Adipocyte (in vitro differentiated cells): ENCODE results near the gene SENP7.

Experiments
- DNase-seq: peaks from one replicate; pipeline ENCODE4 v3.0.0-alpha.2; 2015; ENCODE audit warnings: low read depth
- H3K27me3 ChIP-seq: replicated peaks from 2 replicates; pipeline ENCODE4 v1.7.0; 2013; ENCODE audit warnings: mild to moderate bottlenecking, low read length, moderate library complexity; ENCODE audit not compliant: control insufficient read depth, insufficient read depth
- H3K36me3 ChIP-seq: 2 replicates; pipeline ENCODE4 v1.7.0; 2013; ENCODE audit warnings: low read length, mild to moderate bottlenecking, moderate library complexity; ENCODE audit not compliant: control insufficient read depth, insufficient read depth, severe bottlenecking
- H3K4me1 ChIP-seq: 2 replicates; pipeline ENCODE4 v1.7.0; 2013; ENCODE audit warnings: mild to moderate bottlenecking, low read length, moderate library complexity; ENCODE audit not compliant: control insufficient read depth, insufficient read depth
- H3K4me3 ChIP-seq: 2 replicates; pipeline ENCODE4 v1.7.0; 2013; ENCODE audit warnings: mild to moderate bottlenecking, low read length, moderate library complexity
- H3K9ac ChIP-seq: 2 replicates; pipeline ENCODE4 v1.7.0; 2013; ENCODE audit warnings: mild to moderate bottlenecking, low read length, moderate library complexity
- H3K9me3 ChIP-seq: 2 replicates; pipeline ENCODE4 v1.7.0; 2013; ENCODE audit warnings: mild to moderate bottlenecking, low read length, moderate library complexity; ENCODE audit not compliant: control insufficient read depth

SENP7 gene

DNA sequence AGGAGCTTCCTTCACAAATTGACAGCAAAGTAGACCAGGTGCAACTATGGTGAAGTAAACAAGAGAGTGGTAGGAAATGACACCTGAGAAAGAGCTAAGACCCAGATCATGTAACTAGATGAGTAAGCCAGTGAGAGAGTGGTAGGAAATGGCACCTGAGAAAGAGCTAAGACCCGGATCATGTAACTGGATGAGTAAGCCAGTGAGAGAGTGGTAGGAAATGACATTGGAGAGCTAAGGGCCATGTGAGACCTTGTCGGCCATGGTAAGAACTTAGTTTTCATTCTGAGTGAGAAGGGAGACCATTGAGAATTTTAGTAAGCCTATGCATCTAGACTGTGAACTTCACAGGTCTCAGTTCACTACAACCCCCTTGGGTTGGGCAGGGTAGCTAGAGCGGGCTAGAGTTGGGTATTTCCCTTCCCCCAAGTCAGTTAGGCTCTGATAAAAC, 5.4 kb upstream of the SENP7 start:
- H3K36me3 ChIP-seq: no peaks in the 10 kb centered on the region

DNA sequence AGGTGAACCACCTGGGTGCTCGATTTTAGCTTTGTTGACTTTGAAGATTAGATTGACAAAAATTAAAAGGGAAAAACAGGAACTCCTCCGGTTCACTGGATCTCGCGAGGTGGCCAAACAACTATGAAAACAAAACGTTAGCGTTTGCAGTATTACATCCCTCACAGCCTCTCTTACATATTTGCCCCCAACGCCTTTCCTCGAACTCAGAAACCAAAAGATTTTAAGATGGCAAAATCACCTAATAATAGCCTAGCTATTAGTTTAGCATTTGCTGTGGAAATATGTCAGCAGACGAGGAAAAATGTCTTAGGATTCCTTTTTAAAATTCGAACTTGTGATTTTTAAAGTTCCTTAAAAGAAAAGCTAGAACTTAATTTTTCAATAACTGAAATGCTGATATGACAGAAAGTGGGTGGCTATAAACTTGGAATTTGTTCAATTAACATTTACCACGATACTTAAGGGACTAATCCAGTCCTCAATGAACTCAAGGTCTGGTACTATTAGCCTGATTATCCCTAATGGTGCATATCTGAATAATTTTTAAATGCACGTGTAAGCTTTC, 491 bp upstream of the SENP7 start:
- peaks cover 6% of the 10 kb centered on the region for H3K27me3 ChIP-seq
- H3K4me1 ChIP-seq: peaks cover 18% of the 10 kb centered on the region
- peak; percentile 84 for DNase-seq
- no peaks in the 10 kb centered on the region for H3K9me3 ChIP-seq
- H3K4me3 ChIP-seq: peak overlapping the region; percentile 92
- no peaks in the 10 kb centered on the region for H3K36me3 ChIP-seq
- H3K9ac ChIP-seq: peak overlapping the region; percentile 92

More for the DNA sequence above, 5.4 kb upstream of the SENP7 start:
- no peak overlapping the region for H3K9ac ChIP-seq
- peaks cover 21% of the 10 kb centered on the region for H3K27me3 ChIP-seq
- H3K4me3 ChIP-seq: no peak overlapping the region
- DNase-seq: no peak
- no peaks in the 10 kb centered on the region for H3K9me3 ChIP-seq
- peaks cover 14% of the 10 kb centered on the region for H3K4me1 ChIP-seq

DNA sequence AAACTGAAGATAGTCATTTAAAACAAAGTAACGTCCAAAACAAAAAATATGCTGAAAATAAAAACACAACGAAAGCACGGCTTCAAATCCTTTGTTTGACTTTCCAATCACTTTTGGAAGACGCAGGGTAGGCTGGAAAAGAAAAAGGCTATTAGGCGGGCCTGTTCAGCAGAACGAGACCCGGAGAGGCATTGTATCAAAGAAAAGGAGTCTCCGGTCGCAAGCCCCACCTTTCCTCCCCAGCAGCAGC, 691 bp downstream of the SENP7 start:
- DNase-seq: no peak
- Histone ChIP-seq H3K4me3 (peak overlapping the region; percentile 92), H3K9ac (peak overlapping the region; percentile 92), H3K36me3 (no peaks in the 10 kb centered on the region), H3K27me3 (no peaks in the 10 kb centered on the region), H3K9me3 (no peaks in the 10 kb centered on the region), H3K4me1 (peaks cover 18% of the 10 kb centered on the region)

DNA sequence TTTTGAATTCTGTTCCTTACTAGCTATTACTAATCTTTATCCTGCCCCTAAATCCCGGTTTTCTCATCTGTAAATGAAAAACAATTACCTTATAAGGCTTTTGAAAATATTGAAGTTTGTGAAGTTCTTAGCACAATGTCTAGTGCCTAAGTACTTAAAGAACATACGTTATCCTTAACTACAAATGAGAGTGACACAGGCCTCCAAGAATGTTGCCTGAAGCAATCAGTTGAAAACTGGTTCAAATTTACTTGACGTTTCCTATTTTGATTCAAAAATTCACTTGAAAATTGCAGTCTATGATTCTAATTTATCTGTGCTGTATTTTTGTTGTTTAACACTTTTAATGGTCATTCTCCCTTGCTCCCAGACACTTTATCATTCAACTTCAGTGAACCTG, 3.2 kb downstream of the SENP7 start:
- H3K9ac ChIP-seq: no peak overlapping the region
- peak; percentile 82 for DNase-seq
- no peaks in the 10 kb centered on the region for H3K27me3 ChIP-seq
- H3K4me3 ChIP-seq: no peak overlapping the region
- H3K9me3 ChIP-seq: no peaks in the 10 kb centered on the region
- no peaks in the 10 kb centered on the region for H3K36me3 ChIP-seq
- peaks cover 11% of the 10 kb centered on the region for H3K4me1 ChIP-seq

DNA sequence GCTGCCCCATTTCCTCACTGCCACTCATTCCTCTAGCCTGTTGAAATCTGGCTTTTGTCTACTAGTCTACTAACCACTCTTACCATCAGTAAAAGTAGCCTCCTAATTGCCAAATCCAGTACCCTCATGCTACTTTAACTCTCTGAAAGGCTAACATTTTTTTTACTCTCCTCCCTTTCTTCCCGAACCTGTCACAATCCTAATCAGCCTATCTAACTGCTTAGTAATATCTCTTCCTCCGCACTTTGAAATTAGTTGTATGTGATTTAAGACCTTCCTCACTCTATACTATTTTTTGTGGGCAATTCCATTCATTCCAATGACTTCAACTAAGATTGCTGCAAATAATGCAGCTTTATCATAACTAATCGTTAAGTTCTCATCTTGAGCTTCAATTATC, 3.7 kb downstream of the SENP7 start:
- H3K27me3 ChIP-seq: no peaks in the 10 kb centered on the region
- no peaks in the 10 kb centered on the region for H3K36me3 ChIP-seq
- peaks cover 9% of the 10 kb centered on the region for H3K4me1 ChIP-seq
- no peaks in the 10 kb centered on the region for H3K9me3 ChIP-seq
- peak; percentile 19 for DNase-seq
- no peak overlapping the region for H3K9ac ChIP-seq
- no peak overlapping the region for H3K4me3 ChIP-seq

DNA sequence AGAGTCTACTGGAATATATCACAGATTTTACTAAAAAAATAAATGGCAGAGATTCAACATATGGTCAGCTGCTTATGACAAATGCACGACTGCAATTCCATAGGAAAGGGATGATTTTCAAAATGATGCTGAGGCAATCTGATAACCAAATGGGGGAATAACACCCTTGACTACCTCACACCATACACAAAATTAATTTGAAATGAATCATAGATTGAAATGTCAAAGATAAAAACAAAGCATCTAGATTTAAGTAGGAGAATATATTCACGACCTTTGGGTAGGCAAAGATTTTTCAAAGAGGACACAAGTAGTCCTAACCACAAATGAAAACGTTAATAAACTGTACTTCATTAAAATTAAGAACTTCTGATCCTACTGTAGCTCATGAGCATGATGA, 11.2 kb downstream of the SENP7 start:
- peaks cover 5% of the 10 kb centered on the region for H3K36me3 ChIP-seq
- H3K4me1 ChIP-seq: no peaks in the 10 kb centered on the region
- no peak for DNase-seq
- no peak overlapping the region for H3K4me3 ChIP-seq
- H3K9me3 ChIP-seq: no peaks in the 10 kb centered on the region
- no peaks in the 10 kb centered on the region for H3K27me3 ChIP-seq
- no peak overlapping the region for H3K9ac ChIP-seq

DNA sequence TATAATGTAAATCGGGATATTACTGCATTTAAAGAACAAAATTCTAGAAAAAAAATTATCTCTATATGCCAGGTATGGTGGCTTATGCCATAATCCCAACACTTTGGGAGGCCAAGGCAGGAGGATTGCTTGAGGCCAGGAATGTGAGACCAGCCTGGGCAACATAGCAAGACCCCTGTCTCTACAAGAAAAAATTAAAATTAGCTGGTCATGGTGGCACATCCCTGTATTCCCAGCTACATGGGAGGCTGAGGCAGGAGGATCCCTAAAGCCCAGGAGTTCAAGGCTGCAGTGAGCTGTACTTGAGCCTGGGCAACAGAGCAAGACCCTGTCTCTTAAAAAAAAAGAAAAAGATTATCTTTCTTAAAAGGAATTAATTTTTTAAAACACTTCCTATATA, 12.8 kb downstream of the SENP7 start:
- Histone ChIP-seq H3K9ac (no peak overlapping the region), H3K4me1 (no peaks in the 10 kb centered on the region), H3K9me3 (no peaks in the 10 kb centered on the region), H3K36me3 (peaks cover 5% of the 10 kb centered on the region), H3K27me3 (no peaks in the 10 kb centered on the region), H3K4me3 (no peak overlapping the region)
- no peak for DNase-seq

DNA sequence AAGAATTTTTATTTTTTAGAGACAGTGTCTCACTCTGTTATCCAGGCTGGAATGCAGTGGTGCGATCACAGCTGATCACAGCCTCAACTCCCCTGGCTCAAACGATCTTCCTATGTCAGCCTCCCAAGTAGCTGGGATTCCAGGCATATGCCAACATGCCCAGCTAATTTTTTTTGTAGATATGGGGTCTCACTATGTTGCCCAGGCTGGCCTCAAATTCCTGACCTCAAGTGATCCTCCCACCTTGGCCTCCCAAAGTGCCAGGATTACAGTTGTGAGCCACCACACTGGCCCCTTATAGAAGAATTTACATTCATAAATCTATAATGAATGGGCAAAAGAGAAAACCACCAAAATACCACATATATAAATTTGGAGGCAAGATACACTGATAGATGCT, 15.2 kb downstream of the SENP7 start:
- peaks cover 5% of the 10 kb centered on the region for H3K36me3 ChIP-seq
- H3K4me1 ChIP-seq: no peaks in the 10 kb centered on the region
- H3K27me3 ChIP-seq: no peaks in the 10 kb centered on the region
- H3K4me3 ChIP-seq: no peak overlapping the region
- DNase-seq: no peak
- H3K9ac ChIP-seq: no peak overlapping the region
- H3K9me3 ChIP-seq: no peaks in the 10 kb centered on the region

DNA sequence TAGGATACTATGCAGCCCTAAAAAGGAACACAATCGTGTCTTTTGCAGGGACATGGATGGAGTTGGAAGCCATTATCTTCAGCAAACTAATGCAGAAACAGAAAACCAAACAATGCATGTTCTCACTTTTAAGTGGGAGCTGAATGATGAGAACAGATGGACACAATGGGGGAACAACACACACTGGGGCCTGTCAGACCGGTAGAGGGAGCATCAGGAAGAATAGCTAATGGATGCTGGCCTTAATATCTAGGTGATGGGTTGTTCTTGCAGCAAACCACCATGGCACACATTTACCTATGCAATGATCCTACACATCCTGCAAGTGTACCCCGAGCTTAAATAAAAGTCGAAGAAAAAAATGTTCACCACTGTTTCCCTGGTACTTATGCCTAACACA, 17.5 kb downstream of the SENP7 start:
- no peak for DNase-seq

DNA sequence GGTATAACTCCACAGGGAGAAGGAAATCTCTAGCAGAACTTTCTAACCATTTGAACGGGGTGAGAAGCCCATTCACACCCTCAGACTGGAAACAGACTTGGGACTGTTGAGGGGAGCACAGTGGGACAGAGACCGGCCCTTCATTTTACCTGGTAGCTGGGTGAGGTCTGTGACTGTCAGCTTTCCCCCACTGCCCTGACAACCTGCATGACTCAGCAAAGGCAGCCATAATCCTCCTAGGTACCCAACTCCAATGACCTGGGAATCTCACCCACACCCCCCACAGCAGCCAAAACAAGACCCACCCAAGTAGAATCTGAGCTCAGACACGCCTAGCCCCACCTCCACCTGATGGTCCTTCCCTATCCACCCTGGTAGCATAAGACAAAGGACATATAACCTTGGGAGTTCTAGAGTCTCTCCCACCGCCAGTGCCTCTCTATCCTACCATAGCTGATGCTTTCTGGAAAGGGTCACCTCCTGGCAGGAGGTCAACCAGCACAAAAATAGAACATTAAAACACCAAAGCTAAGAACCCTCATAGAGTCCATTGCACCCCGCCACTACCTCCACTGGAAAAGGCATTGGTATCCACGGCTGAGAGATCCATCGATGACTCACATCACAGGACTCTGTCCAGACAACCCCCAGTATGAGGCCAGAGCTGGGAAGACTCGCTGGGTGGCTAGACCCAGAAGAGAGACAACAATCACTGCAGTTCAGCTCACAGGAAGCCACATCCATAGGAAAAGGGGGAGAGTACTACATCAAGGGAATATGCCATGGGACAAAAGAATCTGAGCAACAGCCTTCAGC, 28.0 kb downstream of the SENP7 start:
- DNase-seq: peak; percentile 7
- Histone ChIP-seq H3K9me3 (no peaks in the 10 kb centered on the region), H3K36me3 (peaks cover 4% of the 10 kb centered on the region), H3K4me3 (no peak overlapping the region), H3K27me3 (no peaks in the 10 kb centered on the region), H3K4me1 (no peaks in the 10 kb centered on the region), H3K9ac (no peak overlapping the region)

More for the DNA sequence above, 17.5 kb downstream of the SENP7 start:
- Histone ChIP-seq H3K27me3 (no peaks in the 10 kb centered on the region), H3K36me3 (peaks cover 5% of the 10 kb centered on the region), H3K9me3 (no peaks in the 10 kb centered on the region), H3K4me1 (no peaks in the 10 kb centered on the region), H3K4me3 (no peak overlapping the region), H3K9ac (no peak overlapping the region)

DNA sequence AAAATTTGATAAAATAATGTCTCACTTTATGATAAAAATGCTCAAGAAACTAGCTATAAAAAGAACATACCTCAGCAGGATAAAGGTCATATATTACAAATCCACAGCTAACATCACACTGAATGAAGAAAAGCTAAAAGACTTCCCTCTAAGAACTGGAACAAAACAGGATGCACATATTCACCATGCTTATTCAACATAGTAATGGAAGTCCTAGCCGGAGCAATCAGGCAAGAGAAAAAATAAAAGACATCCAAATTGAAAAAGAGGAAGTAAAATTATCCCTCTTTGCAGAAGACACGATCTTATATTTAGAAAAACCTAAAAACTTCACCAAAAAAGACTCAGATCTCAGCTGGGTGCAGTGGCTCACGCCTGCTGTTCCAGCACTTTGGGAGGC, 34.0 kb downstream of the SENP7 start:
- no peak for DNase-seq
- no peaks in the 10 kb centered on the region for H3K9me3 ChIP-seq

More for the DNA sequence above, 34.0 kb downstream of the SENP7 start:
- no peak overlapping the region for H3K4me3 ChIP-seq
- H3K36me3 ChIP-seq: no peaks in the 10 kb centered on the region
- no peak overlapping the region for H3K9ac ChIP-seq
- no peaks in the 10 kb centered on the region for H3K4me1 ChIP-seq
- H3K27me3 ChIP-seq: no peaks in the 10 kb centered on the region
